ENCODE measurements around the gene NDST4.

Gene NDST4

DNA sequence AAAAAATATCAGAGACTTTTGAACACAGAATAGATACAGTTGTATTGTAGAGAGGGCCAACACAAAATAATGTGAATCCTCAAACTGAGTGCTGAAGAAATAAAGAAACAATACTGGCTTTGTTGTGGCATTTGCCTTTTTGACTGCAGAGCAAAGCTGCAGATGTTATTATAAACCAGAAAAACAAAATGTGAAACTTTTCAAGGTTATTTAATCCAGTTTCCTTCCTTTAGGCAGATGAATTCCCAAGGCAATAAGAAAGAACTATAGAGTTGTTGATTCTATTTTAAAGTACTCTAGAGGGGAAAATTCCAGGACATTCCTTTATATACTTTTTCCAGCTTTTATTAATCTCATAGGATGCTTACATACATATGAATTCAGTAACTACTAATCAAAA is 186.8 kb downstream of the NDST4 start:
- Histone ChIP-seq H3K36me3 (ENCODE audit: insufficient read depth, low read length) (no peaks in the 10 kb centered on the region), H3K9ac (ENCODE audit: low read depth, low read length) (no peak overlapping the region), H3K4me3 (ENCODE audit: low read depth in 1 of 2, low read length in 2 of 2) (no peak overlapping the region), H3K9me3 (ENCODE audit: insufficient read depth, low read length, severe bottlenecking) (no peaks in the 10 kb centered on the region), H3K4me2 (ENCODE audit: insufficient read depth, low read length) (no peak overlapping the region), H3K4me1 (ENCODE audit: insufficient read depth, low read length) (no peaks in the 10 kb centered on the region), H4K20me1 (ENCODE audit: insufficient read depth, low read length) (no peaks in the 10 kb centered on the region), H3K27me3 (ENCODE audit: insufficient read depth, low read length, poor library complexity) (no peaks in the 10 kb centered on the region), H3K27ac (ENCODE audit: low read length) (no peak overlapping the region), H3K79me2 (ENCODE audit: insufficient read depth, low read length) (no peaks in the 10 kb centered on the region), H2AFZ (ENCODE audit: low read depth, low read length) (no peak overlapping the region)
- no peak for TF ChIP-seq EZH2 (IDR thresholded peaks at IDR 0.05; ENCODE audit: borderline replicate concordance, low read depth, low read length, severe bottlenecking)
- TF ChIP-seq, protein P1, sequence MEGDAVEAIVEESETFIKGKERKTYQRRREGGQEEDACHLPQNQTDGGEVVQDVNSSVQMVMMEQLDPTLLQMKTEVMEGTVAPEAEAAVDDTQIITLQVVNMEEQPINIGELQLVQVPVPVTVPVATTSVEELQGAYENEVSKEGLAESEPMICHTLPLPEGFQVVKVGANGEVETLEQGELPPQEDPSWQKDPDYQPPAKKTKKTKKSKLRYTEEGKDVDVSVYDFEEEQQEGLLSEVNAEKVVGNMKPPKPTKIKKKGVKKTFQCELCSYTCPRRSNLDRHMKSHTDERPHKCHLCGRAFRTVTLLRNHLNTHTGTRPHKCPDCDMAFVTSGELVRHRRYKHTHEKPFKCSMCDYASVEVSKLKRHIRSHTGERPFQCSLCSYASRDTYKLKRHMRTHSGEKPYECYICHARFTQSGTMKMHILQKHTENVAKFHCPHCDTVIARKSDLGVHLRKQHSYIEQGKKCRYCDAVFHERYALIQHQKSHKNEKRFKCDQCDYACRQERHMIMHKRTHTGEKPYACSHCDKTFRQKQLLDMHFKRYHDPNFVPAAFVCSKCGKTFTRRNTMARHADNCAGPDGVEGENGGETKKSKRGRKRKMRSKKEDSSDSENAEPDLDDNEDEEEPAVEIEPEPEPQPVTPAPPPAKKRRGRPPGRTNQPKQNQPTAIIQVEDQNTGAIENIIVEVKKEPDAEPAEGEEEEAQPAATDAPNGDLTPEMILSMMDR (IDR thresholded peaks at IDR 0.05; ENCODE audit: borderline replicate concordance, extremely low read depth, low read length, poor library complexity, severe bottlenecking): no peak
- ATAC-seq (ENCODE audit: insufficient read depth, low read depth) (no peak), DNase-seq (no peak)

- Histone ChIP-seq H3K4me2 (ENCODE audit: insufficient read depth, low read length) (no peak overlapping the region), H3K27ac (ENCODE audit: low read length) (no peak overlapping the region), H3K9ac (ENCODE audit: low read depth, low read length) (no peak overlapping the region), H3K4me1 (ENCODE audit: insufficient read depth, low read length) (no peaks in the 10 kb centered on the region), H3K36me3 (ENCODE audit: insufficient read depth, low read length) (no peaks in the 10 kb centered on the region), H2AFZ (ENCODE audit: low read depth, low read length) (no peak overlapping the region), H3K4me3 (ENCODE audit: low read depth in 1 of 2, low read length in 2 of 2) (no peak overlapping the region), H4K20me1 (ENCODE audit: insufficient read depth, low read length) (no peaks in the 10 kb centered on the region), H3K79me2 (ENCODE audit: insufficient read depth, low read length) (no peaks in the 10 kb centered on the region), H3K9me3 (ENCODE audit: insufficient read depth, low read length, severe bottlenecking) (no peaks in the 10 kb centered on the region), H3K27me3 (ENCODE audit: insufficient read depth, low read length, poor library complexity) (no peaks in the 10 kb centered on the region)
- TF ChIP-seq EZH2 (IDR thresholded peaks at IDR 0.05; ENCODE audit: borderline replicate concordance, low read depth, low read length, severe bottlenecking): no peak
- TF ChIP-seq, protein P1 (IDR thresholded peaks at IDR 0.05; ENCODE audit: borderline replicate concordance, extremely low read depth, low read length, poor library complexity, severe bottlenecking): no peak
- DNase-seq: no peak
- ATAC-seq (ENCODE audit: insufficient read depth, low read depth): no peak
Observed at GRCh38 chr4:114924311-114924710, 189.1 kb downstream of the NDST4 start.

DNA sequence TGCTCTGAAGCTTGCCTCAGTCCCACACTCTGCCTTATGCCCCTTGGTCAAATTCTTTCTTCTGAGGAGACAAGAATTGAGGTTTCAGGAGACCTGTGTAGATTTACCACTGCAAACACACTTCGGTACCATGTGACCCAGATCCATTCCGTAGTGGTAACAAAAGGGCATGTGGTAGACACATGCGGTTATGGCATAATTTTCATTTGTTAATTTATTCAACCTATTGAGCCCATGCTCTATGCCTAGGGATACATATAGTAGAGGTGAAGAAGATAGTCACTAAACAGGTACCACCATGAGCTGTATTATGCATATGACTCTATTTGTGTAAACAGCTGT is 190.9 kb downstream of the NDST4 start:
- H3K4me1 ChIP-seq (ENCODE audit: insufficient read depth, low read length): no peaks in the 10 kb centered on the region
- TF ChIP-seq, protein P1 (IDR thresholded peaks at IDR 0.05; ENCODE audit: borderline replicate concordance, extremely low read depth, low read length, poor library complexity, severe bottlenecking): no peak
- TF ChIP-seq EZH2 (IDR thresholded peaks at IDR 0.05; ENCODE audit: borderline replicate concordance, low read depth, low read length, severe bottlenecking): no peak
- no peak overlapping the region for H3K4me3 ChIP-seq (ENCODE audit: low read depth in 1 of 2, low read length in 2 of 2)
- no peaks in the 10 kb centered on the region for H3K27me3 ChIP-seq (ENCODE audit: insufficient read depth, low read length, poor library complexity)
- H3K79me2 ChIP-seq (ENCODE audit: insufficient read depth, low read length): no peaks in the 10 kb centered on the region
- no peak overlapping the region for H3K9ac ChIP-seq (ENCODE audit: low read depth, low read length)
- H3K27ac ChIP-seq (ENCODE audit: low read length): no peak overlapping the region
- no peaks in the 10 kb centered on the region for H3K36me3 ChIP-seq (ENCODE audit: insufficient read depth, low read length)
- no peak for ATAC-seq (ENCODE audit: insufficient read depth, low read depth)
- H4K20me1 ChIP-seq (ENCODE audit: insufficient read depth, low read length): no peaks in the 10 kb centered on the region
- H3K9me3 ChIP-seq (ENCODE audit: insufficient read depth, low read length, severe bottlenecking): no peaks in the 10 kb centered on the region
- DNase-seq: no peak
- no peak overlapping the region for H2AFZ ChIP-seq (ENCODE audit: low read depth, low read length)
- no peak overlapping the region for H3K4me2 ChIP-seq (ENCODE audit: insufficient read depth, low read length)

All from DND-41 (cell line).